Glomerular endothelial cell (primary cell): ENCODE data around the gene TGFBI. TPM values are rescaled to one million over a fixed set of nuclear protein-coding genes. Genes with fewer than 3 reads are reported as not detected.

Source experiments
- DNase-seq: peaks from one replicate; pipeline ENCODE4 v3.0.0-alpha.2; 2011; ENCODE audit warnings: low read depth, low spot score; ENCODE audit errors: extremely low read depth
- total RNA-seq: library from RNA; depleted of rRNA; stranded (reverse); fragments of >200 nt; gene quantifications from 2 replicates; pipeline ENCODE4 v1.2.3, GENCODE V29; 2015

Gene TGFBI
- total RNA-seq, 1 donor from 2014 or later, result 110 TPM

DNA sequence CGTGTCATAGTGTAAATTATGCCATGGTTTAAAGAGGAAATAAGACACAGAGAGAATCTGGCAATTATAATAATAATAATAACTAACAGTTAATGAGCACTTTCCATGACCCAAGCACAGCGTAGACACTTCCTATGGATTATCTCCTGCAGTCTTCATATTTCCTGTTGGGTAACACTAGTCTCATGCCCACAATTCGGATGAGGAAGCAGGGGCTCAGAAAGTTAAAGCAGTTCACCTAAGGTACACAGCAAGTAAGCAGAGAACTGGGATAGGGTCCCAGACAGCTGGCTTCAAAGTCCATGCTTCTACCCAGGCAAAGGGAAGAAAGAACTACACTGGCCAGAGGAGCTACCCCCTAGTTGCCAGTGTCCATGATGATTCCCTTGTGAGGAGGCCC, 27.9 kb upstream of the TGFBI start:
- no peak for DNase-seq

DNA sequence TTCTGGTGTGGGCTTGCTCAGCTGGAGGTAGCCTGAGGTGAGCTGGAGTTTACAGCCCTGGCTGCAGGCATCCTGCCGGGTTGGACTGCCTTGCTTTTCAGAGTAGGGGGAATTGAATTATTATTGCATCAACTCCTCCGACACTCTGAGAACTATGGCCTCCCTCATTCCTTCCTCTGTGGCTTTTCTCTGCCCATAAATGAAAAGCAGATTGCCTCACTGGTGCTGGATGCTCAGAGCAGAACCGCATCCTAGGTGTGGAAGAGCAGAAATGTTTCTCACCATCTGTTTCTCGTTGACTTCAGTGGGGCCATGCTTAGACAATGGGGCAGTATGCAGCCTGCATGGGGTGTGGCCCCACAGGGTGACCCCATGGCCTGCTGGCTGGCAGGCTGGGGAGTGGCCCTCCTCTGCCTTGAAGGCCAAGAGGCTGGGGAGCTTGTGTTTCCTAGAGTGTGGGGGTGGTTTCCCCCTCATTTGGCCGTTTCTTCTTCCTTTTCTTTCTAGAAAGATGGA, 27.3 kb upstream of the TGFBI start:
- DNase-seq, result no peak

DNA sequence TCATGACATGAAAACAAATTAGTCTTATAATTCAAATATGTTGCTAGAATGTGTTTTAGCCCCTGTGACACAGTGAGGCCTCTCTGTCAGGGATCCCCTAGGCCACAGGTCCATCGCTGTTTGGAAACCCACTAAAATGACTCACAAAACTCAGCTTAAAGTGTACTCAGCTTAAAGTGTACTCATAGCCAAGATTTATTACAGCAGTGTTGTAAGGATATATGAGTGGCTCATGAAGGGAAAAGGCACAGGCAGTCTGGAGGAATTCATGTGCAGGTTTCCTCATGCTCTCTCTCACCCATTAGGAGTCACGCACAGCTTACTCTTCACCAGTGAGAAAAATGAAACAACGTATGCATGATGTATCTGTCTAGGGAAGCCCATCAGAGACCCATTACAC, 24.4 kb upstream of the TGFBI start:
- DNase-seq, result no peak

DNA sequence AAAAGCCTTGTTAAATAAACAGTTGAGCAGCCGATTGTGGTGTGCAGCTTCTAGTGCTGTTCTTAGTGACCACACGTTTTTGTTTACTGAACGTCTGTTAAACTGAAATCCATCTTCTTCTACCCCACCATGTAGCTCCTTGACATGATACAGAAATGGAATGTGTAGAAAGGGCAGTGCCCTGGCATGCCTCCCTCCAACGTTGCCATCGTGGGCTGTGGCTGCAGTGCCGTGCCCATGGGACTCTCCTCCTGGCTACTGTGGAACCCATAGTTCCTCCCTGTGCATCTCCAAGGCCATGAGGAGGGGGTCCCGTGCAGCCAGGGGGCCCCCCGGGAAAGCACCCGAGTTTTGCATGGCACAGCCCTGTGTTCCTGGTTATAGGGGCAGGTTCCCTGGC, 23.3 kb upstream of the TGFBI start:
- DNase-seq, result no peak

DNA sequence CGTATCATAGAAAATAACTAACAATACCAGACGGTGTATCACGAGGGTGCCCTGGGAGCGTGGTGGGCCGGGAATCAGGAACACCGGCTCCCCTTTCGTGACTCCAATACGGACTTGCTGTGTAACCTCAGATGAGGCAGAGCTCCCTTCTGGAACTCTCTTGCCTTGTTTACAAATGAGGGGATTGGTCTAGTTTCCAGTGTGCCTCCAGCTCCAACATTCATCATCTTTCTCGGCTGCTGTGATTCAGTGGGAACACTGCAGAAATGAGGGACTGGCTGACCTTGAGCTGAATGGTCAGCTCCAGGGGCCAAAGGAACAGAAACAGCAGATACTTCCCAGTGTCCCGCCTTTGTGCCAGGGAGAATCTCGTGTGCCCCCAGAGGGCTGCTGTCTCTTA, 22.6 kb upstream of the TGFBI start:
- no peak for DNase-seq

DNA sequence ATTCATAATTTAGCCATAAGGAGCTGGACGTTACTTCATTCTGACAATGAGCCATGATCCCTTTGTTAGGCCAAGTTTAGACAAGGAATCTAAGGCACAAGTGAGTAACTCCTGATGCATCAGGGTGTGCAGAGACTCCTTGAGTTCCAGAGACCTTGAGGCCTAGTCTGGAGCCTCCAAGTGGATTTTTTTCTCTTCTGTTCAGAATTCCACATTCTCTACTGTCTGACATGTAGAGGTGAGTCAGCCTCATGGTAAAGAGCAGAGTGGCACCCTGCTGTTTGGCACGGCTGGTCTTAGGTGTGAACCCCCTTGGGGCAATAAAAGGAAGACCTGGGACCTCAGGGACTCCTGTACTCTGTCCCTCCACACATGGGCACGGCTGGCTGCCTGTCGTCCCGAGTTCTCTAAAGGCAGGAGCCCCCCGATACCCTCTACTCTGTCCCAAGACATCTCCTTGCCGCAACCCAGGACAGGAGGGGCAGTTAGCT, 22.0 kb upstream of the TGFBI start:
- no peak for DNase-seq

DNA sequence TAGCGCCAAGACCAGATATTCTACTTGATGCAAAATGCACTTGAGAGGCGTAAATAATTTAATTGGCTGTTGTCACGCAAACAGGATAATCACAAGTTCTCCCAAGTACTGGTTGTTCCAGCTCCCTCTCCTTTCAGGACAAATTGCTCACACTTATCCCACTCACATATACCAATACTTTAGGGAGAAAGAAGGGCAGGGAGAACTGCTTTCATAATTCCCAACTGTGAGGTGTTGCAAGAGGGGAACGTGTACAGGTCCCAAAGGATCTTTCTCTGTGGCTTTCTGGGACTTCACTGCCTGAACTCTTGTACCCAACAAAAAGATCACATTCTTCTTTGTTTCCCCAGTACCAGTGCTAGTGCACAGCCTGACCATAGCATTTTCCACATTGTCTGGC, 21.5 kb upstream of the TGFBI start:
- no peak for DNase-seq

DNA sequence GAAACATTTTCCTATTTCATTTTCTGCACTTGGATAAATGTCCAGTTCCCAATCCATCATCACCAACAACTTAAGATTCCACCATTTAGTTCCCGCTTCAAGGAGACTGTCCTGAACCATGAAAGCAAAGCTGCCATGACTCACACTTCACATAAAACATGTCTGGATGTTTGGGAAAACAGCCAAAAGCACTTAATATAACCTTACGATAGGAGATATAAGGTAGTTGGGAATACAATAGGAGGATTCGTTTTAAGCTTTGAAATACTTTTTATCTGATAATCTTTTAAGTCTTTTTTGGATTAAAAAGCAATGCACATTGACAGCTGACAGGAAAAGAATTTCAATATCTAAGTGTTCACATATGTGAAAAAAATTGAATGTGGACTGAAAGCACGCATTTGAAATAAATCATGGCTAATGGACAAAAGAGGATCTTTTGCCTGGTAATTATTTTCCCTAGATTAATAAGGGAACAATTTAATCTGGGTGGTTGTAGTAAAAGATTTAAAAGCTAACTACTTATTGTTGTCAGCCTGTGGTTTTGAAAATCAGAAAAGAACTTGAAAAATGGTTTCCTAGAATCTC, 17.3 kb upstream of the TGFBI start:
- DNase-seq, result peak; percentile 76

DNA sequence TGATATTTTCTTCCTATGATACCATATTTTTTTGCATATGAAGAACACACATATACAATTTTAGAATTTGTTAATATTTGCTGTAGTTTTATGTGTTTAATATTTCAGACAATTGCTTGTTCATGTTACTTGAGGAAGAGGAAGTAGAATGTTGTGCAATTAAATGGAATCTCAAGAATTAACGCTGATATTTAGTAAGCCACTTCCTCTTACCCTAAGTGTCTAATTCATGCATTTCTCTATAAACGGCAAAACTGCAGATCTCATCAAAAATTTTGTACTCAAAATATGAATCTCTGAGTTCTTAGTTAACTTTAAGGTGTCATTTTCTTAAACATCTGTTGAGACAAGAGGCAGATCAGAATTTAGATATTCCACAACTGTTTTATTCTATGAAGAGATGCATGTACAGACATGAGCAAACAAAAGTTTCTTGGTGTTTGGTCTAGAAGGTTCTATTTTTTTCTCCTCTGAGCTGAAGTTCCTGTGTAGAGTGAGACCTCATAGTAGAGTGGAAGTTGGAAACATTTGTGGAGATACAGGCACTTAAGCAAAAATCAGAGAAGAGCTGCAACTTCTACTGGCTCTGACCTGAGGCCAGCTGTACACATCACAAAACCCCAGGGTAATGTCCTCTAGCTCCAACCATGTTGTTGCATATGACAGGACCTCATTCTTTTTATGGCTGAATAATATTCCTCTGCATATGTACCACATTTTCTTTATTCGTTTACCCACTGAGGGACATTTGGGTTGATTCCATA, 16.6 kb upstream of the TGFBI start:
- no peak for DNase-seq

DNA sequence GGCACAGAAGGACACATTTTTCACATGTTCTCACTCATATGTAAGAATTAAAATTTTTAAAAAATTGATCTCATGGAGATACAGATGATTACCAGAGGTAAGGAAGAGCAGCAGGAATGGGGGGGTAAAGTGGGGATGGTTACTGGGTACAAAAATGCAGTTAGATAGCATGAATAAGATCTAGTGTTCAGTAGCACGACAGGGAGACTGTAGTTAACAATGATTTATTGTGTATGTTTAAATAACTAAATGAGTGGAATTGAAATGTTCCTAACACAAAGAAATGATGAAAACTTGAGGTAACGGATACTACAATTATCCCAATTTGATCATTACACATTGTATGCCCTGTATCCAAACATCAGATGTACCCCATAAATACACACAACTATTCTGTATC, 15.2 kb upstream of the TGFBI start:
- no peak for DNase-seq

DNA sequence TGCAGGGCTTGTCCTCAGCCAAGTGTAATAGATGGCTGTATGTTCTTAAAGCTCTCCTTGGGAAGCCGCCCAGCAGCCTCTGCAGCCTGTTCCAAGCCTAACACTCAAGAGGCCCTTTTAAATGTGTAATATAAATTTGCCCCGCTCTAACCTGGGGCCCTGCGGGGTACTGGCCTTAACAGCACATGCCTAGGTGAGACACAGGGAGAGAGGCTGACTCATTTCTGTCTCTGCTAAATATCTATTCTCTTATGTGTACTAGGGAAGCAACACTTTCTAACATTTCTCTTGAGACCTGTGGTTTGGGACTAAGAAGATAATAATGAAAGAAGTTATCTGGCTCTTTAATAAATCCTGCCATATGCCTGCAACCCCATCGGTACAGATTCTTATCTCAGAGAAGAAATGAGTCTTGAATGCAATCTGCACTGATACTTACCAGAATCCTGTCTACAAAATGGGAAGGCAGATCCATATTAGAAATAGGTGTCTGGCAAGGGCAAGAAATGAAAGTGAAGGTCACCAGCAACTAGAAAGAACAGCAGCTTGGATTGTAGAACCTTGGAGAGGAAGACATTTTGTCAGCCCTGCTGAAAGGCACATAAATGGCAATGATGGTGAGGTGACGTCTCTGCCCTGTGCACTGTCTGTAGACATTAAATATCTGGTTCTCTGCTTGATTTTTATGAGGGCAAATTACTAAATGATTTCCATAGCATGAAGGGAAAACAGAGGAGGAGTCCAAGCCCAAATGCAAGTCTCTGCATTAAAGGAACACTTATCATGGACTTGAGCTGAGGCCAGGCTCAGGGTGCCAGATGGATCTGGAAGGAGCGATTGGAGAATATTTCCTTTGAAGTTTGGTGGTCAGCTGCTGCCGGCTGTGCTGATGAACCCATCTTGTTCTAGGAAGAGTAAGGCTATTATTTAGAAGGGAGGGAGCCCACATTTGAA, 14.5 kb upstream of the TGFBI start:
- DNase-seq, result no peak

DNA sequence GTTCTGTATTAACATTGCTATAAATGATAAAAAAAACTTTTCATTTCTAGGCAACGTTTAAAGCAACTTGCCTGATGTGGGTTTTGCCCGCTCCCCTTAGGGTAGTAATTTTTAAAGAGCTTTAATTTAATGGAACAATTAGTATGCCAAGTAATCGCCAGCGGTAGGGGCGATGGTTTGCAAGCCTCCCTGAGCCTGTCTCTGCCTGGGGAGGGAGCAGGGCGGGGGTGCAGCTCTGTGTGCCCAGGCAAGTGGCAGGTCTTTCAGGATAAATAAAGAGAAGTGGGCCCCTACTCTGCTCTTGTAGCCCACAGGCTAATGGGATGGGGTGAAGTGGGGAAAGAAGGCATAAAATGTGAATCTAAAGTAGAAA, 13.8 kb upstream of the TGFBI start:
- no peak for DNase-seq

DNA sequence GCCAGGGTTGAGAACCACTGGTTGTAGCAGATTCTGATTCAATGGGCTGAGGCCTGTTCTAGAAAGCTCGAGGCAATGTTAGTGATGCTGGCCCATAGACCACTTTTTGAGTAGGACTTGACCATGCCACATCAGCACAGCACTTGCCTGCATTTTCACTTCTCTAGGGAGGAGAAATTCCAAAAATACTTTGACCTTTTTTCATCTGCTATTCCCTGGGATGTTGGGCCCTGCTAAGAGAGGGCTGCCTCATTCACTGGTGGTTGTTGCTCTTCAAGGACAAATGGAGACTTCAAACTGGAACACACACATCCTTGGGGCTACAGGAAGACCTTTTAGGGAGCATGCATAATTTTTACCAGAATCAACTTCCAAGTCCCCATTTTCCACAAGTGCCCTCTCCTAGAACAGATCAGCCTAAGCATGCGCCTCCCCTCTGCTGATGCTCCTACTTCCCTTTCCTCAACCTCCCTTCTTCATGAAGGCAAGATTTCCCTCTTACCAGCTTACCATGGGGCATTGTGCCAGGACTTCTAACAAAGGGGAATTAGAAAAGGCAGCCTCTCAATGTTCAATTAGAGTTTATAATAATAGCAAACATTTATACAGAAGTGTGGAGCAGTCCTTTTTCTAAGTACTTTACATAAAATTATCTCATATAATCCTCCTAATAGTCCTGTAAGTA, 12.7 kb upstream of the TGFBI start:
- DNase-seq, result no peak

DNA sequence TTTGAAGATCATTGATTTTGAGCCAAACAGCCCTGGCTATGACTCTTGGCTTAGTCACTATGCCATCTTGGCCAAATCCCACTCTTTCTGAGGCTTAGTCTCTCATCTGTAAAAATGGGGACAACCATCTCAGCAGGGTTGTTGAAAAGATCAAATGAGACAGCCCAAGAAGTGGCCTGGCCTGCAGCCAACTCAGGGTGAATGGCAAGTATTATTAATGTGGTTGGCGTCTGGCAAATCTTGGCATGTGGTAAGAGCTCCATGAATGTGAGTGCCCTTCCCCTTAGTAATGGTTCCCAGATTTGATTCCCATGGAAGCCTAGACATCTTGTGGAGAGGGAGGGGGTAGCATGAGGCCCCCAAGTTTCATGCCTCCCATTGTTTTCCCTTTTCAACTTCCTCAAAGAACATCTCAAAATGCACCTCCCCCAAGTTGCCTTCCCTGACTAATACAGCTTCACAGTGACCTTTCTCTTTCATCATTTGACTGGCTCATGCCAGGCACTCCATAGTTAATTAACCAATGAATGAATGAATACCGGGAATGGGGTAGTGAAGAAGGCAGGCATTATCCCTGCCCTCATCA, 11.8 kb upstream of the TGFBI start:
- no peak for DNase-seq

DNA sequence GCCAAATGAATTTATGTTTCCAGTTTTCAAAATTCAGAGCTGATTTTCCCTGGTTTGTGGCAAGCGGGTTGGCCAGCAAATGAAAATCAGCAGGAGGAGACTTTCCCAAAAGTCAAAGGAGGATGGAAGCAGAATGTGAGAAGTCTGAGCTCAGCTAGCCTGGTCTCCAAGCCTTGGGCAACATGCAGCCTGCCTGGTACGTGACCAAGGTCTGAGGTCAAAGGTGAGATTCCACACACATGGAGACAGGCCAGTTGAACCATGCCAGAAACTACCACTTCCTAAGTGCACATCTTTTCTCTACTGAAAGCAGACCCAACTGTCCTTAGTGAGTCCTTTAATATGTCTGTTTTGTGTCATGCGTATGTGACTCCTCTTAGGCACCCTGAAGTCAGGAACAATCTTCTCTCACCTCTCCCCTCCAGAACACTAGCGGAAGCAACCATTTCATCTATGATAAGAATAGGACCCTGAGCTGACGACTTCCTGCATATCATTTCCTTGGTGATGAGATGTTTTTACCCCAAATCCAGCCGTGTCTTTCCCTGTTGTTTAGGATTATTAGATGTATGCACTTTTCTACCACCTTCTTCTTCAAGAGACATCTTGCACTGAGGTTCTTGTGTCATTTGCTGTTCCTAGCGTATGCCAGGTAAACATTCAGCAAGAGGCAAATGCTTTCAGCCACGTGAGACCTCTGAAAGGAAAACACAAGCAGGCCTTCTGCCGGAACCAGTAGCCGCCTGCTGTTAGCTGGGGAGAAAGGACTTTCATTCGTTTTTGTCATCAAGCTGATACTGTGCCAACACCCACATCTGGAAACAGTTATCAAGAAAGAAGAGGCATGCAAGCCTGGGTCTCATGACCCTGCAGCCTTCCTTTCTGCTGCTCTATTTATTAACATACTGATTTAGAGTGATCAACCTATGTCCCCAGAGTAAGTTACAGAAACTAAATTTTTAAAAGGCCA, 9.7 kb upstream of the TGFBI start:
- no peak for DNase-seq

DNA sequence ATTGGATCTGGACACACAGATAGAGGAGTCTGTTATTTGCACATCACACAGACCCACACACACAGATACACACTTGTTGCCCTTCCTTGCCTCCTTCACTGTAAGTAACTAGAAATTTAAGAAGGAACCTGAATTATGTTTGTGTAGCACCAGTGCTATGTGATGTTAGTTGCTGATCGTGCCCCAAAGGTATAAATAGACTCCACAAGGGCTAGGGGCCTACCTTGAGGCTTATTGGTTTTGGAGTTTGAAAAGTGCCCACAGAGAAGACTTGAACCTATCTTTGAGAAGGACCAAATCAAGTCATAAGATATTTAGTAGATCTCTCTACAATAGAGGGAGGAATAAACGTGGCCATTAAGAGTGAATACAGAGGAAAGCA, 8.8 kb upstream of the TGFBI start:
- DNase-seq, result no peak

DNA sequence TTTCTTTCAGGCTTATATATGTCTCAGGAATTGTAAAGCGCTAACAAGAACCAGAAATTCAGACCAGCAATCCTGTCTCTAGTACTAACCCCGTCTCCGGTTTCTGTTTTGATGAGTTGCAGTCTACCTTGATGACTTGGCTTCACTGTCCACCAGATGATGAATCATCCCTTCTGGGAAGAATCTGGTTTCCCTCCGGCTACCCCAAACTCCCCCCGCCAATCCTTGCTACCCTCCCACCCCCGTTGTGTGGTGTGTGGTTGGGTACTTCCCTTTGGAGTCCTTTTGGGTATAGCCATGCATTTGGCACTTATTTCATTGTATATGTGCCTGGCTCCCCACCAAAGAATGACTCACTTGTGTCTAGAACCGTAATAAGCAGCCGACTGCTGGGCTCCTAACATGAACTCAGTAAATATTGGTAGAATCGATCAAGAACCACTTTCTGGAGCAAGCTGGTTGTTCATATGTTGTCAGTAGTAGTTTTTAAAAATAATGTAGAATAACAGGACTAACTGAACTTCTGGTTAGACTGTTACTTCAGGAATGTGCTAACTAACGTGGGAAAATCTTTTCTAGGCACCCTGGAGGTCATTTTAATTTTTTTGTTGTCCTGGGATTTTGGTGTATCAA, 8.3 kb upstream of the TGFBI start:
- DNase-seq, result no peak

DNA sequence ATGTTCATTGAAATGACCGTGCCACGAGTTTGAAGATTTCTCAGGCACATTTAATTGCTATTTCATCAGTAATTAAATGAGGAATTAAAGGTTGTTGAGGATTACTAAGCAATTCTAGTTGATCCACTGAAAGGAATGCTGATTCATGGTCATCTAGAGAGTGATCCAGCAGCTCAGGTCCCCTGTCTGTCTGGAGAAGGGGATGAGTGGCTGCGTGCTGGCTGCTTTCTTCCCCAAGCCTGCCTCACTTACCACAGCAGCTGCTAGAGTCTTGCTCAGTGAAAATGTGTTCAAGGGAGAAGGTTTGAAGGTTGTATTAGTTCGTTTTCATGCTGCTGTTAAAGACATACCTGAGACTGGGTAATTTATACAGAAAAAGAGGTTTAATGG, 7.8 kb upstream of the TGFBI start:
- no peak for DNase-seq

DNA sequence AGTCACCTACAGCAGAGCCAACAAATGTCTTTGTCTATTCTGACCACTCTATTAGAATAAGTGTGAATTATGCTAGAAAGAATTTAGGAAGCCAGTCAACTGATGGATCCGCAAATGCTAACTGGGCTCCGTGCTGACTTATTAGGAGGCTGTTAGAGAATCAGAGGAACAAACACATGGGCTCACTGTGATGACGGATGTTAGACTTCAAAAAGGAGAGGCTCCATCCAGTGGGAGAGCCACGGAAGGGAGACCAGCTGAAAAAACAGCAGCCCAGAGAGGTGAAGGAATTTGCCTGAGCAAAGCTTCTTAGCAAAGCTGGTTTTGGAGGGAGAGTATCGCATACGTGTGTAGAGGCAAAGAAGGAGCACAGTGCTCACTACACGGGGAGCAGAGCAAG, 5.8 kb upstream of the TGFBI start:
- DNase-seq, result no peak
